ENCODE results near the gene PARD3B. TPM values are rescaled to one million over a fixed set of nuclear protein-coding genes. Genes with fewer than 3 reads are reported as not detected.

The PARD3B gene
- polyA plus RNA-seq, 1 donor = 14.0 TPM

DNA sequence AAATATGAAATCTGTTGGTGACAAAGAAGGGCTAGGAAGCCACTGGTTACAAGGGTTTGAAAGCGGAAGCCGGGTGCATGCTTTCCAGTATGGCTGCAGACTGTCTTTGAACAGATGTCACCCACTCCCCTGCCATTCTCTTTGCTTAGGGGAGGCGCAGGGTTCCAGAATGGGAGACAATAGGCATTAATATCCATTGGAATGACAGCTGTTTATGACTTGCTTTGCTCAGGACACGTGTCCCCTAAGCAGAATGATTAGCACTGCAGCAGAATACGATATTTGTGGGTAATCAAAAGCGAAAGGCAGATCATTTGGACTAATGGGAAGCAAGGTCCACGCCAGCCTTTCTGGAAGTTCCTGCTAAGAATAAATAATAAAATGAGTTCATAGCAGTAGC is 1111.2 kb downstream of the PARD3B start:
- Histone ChIP-seq H3K36me3 (ENCODE audit: control insufficient read depth, insufficient read depth, low read length) (no peaks in the 10 kb centered on the region), H3K27ac (ENCODE audit: low read length) (no peak overlapping the region), H3K9me3 (ENCODE audit: control insufficient read depth, low read depth, low read length) (no peaks in the 10 kb centered on the region), H3K4me3 (ENCODE audit: low read length) (no peak overlapping the region), H3K27me3 (ENCODE audit: control insufficient read depth, insufficient read depth, low read length) (no peaks in the 10 kb centered on the region), H3K4me1 (ENCODE audit: control insufficient read depth, insufficient read depth, low read length) (no peaks in the 10 kb centered on the region)
- DNase-seq = no peak
- 40% methylated on average over 1 of the region's 7 CpGs for WGBS (ENCODE audit: insufficient coverage, low lambda C conversion rate)

DNA sequence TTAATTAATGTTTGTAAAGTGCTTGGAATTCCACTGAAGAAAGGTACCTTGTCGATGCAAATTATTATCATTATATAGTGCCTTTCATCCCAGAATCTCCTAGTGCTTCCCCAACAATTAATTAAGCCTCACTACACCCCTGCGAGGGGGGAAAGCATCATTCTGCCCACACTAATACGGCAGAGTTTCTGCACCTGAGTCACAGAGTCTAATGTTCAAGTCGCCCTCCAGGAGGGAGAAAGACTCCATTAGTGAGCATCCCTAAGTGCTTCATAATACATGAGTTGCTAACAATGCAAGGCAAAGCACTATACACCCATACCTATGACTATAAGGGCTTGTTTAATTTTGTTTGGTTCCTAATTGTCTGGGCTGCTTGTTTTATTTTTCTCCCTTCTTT is 1111.7 kb downstream of the PARD3B start:
- no peaks in the 10 kb centered on the region for H3K27me3 ChIP-seq (ENCODE audit: control insufficient read depth, insufficient read depth, low read length)
- no peak for DNase-seq
- H3K4me1 ChIP-seq (ENCODE audit: control insufficient read depth, insufficient read depth, low read length) = no peaks in the 10 kb centered on the region
- no peaks in the 10 kb centered on the region for H3K36me3 ChIP-seq (ENCODE audit: control insufficient read depth, insufficient read depth, low read length)
- H3K4me3 ChIP-seq (ENCODE audit: low read length) = no peak overlapping the region
- no peak overlapping the region for H3K27ac ChIP-seq (ENCODE audit: low read length)
- no CpG with 5 or more reads among the region's 4 CpGs for WGBS (ENCODE audit: insufficient coverage, low lambda C conversion rate)
- H3K9me3 ChIP-seq (ENCODE audit: control insufficient read depth, low read depth, low read length) = no peaks in the 10 kb centered on the region

DNA sequence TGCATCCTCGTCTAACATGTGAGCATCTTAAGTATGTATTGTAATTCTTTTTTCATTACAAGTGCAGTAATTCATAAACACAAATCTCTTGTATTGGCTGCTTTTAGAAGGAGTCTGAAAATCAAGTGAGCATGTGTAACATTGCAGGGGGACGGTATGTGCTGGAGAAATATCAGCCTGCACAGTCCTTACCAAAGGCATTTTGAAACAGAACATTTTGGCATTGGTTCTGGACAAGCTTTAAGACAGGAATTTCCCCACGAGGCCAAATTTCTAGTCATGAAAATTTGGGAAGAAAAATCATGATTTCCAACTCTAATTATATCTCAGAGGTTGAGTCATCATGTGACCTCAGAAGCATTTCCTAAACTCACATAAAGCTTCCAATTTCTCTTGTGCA is 1112.3 kb downstream of the PARD3B start:
- no CpG with 5 or more reads among the region's 3 CpGs for WGBS (ENCODE audit: insufficient coverage, low lambda C conversion rate)

DNA sequence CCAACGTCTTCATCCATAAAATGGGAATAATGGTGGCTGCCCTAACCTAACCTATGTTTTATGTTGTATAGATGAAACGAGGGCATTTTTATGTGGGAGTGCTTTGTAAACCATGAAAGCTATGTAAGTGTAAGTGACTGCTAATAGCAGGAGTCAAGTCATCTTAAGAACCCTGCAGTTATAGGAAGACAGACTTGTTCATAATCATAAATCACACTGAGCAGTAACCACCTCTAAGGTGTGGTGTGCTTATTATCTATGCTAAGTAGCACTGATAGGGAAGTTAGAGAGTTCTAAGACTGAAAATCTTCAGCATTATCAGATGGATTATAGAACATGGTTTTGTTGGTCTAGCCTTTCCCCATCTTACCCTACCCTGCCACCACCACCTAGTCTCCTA is 1112.8 kb downstream of the PARD3B start:
- WGBS (ENCODE audit: insufficient coverage, low lambda C conversion rate) = no CpG with 5 or more reads among the region's 2 CpGs
- H3K9me3 ChIP-seq (ENCODE audit: control insufficient read depth, low read depth, low read length) = no peaks in the 10 kb centered on the region
- H3K36me3 ChIP-seq (ENCODE audit: control insufficient read depth, insufficient read depth, low read length) = no peaks in the 10 kb centered on the region
- H3K27me3 ChIP-seq (ENCODE audit: control insufficient read depth, insufficient read depth, low read length) = no peaks in the 10 kb centered on the region
- DNase-seq = no peak
- no peaks in the 10 kb centered on the region for H3K4me1 ChIP-seq (ENCODE audit: control insufficient read depth, insufficient read depth, low read length)
- H3K4me3 ChIP-seq (ENCODE audit: low read length) = no peak overlapping the region
- no peak overlapping the region for H3K27ac ChIP-seq (ENCODE audit: low read length)

More for the DNA sequence above, 1112.3 kb downstream of the PARD3B start:
- no peaks in the 10 kb centered on the region for H3K27me3 ChIP-seq (ENCODE audit: control insufficient read depth, insufficient read depth, low read length)
- no peak overlapping the region for H3K4me3 ChIP-seq (ENCODE audit: low read length)
- DNase-seq = no peak
- H3K36me3 ChIP-seq (ENCODE audit: control insufficient read depth, insufficient read depth, low read length) = no peaks in the 10 kb centered on the region
- H3K9me3 ChIP-seq (ENCODE audit: control insufficient read depth, low read depth, low read length) = no peaks in the 10 kb centered on the region
- H3K4me1 ChIP-seq (ENCODE audit: control insufficient read depth, insufficient read depth, low read length) = no peaks in the 10 kb centered on the region
- H3K27ac ChIP-seq (ENCODE audit: low read length) = no peak overlapping the region

DNA sequence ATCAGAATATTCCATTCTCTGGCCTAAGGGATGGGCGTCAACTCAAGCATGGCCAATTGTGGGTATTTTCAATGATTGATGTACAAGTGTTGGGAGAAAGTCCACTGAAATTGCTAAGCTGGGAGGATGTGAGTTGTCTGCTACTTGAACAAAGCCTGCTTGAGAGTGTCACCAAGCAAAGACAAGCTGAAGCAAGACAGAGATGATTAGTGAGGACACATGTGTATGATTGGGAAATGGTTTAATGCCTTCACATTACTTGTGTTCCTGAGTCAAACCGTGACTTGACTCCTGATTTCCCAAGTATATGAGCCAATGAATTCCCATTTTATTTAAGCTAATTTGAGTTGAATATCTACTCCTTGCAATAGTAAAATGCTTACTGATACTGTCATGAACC is 1113.3 kb downstream of the PARD3B start:
- H3K4me1 ChIP-seq (ENCODE audit: control insufficient read depth, insufficient read depth, low read length) = no peaks in the 10 kb centered on the region
- DNase-seq = no peak
- H3K27me3 ChIP-seq (ENCODE audit: control insufficient read depth, insufficient read depth, low read length) = no peaks in the 10 kb centered on the region
- H3K27ac ChIP-seq (ENCODE audit: low read length) = no peak overlapping the region
- no peaks in the 10 kb centered on the region for H3K9me3 ChIP-seq (ENCODE audit: control insufficient read depth, low read depth, low read length)
- 90% methylated on average over 2 of the region's 2 CpGs for WGBS (ENCODE audit: insufficient coverage, low lambda C conversion rate)
- H3K36me3 ChIP-seq (ENCODE audit: control insufficient read depth, insufficient read depth, low read length) = no peaks in the 10 kb centered on the region
- H3K4me3 ChIP-seq (ENCODE audit: low read length) = no peak overlapping the region

DNA sequence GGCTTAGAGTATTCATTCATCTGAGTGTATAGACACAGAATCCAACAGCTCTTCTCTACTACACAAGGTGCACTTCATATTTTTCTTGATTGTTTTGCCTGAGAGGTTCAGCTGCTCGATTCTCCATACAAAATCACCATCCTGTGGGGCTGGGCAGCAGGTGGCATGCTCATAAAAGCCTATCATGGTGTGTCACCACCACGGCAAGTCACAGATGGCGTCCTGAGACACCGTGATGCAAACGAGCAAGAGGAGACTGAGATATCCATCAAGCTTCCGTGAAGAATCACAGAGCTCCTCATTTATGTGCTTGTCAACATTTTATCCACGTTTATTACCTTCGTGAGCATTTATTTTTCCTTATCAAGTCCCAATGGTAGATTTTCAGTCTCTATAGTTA is 1114.6 kb downstream of the PARD3B start:
- Histone ChIP-seq H3K4me1 (ENCODE audit: control insufficient read depth, insufficient read depth, low read length) (no peaks in the 10 kb centered on the region), H3K4me3 (ENCODE audit: low read length) (no peak overlapping the region), H3K27ac (ENCODE audit: low read length) (no peak overlapping the region), H3K36me3 (ENCODE audit: control insufficient read depth, insufficient read depth, low read length) (no peaks in the 10 kb centered on the region), H3K27me3 (ENCODE audit: control insufficient read depth, insufficient read depth, low read length) (no peaks in the 10 kb centered on the region), H3K9me3 (ENCODE audit: control insufficient read depth, low read depth, low read length) (no peaks in the 10 kb centered on the region)
- no peak for DNase-seq
- WGBS (ENCODE audit: insufficient coverage, low lambda C conversion rate) = 75% methylated on average over 2 of the region's 8 CpGs

DNA sequence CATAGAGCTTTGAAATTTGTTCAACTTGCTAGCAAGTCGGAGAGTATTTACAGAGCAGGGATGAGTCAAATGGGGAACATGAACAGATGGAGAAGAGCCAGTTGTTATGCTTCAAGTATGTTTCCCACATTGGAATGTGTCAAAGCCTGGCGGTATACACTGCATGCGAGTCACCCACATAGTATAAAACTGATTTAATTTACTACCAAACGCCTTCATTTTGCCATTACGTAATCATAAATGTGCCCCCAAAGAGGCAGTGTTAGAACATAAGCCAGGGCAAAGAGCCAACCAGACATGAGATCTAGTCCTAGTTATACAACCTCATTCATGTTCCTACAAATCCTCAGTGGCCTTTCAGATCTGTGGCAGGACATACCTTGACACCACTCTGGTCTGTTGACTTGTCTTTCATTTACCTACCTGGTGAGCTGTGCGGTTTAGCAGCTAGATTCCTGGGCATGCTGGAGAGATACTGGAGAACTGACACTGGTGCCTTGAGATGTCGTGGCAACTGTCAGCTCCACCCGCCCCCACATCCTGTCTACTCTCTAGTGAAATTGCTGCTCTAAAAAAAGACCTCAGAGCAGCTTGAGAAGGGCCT is 1115.3 kb downstream of the PARD3B start:
- Histone ChIP-seq H3K36me3 (ENCODE audit: control insufficient read depth, insufficient read depth, low read length) (no peaks in the 10 kb centered on the region), H3K4me3 (ENCODE audit: low read length) (no peak overlapping the region), H3K4me1 (ENCODE audit: control insufficient read depth, insufficient read depth, low read length) (no peaks in the 10 kb centered on the region), H3K27ac (ENCODE audit: low read length) (no peak overlapping the region), H3K9me3 (ENCODE audit: control insufficient read depth, low read depth, low read length) (no peaks in the 10 kb centered on the region), H3K27me3 (ENCODE audit: control insufficient read depth, insufficient read depth, low read length) (no peaks in the 10 kb centered on the region)
- DNase-seq = peak in 1 of 2 donors; percentile 9
- no CpG with 5 or more reads among the region's 8 CpGs for WGBS (ENCODE audit: insufficient coverage, low lambda C conversion rate)

DNA sequence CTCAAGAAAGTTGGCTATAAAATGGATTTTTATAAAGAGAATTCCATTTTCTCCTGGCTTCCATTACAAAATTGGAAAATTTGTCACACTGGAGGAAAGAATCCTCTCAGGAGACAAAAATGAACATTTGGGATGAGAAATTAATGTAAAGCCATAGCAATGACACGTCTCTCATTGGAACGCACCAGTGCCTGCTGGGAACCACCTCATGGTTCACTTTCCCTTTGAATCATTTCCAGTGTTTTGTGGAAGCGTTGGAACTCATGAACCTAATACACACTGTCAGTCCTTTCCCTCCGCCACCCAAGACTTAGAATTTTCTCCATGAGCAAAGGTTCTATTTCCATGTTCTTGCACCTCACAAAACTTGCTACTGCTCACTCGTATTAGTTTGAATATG is 1116.0 kb downstream of the PARD3B start:
- no peak for DNase-seq
- Histone ChIP-seq H3K4me1 (ENCODE audit: control insufficient read depth, insufficient read depth, low read length) (no peaks in the 10 kb centered on the region), H3K27ac (ENCODE audit: low read length) (no peak overlapping the region), H3K36me3 (ENCODE audit: control insufficient read depth, insufficient read depth, low read length) (no peaks in the 10 kb centered on the region), H3K9me3 (ENCODE audit: control insufficient read depth, low read depth, low read length) (no peaks in the 10 kb centered on the region), H3K4me3 (ENCODE audit: low read length) (no peak overlapping the region), H3K27me3 (ENCODE audit: control insufficient read depth, insufficient read depth, low read length) (no peaks in the 10 kb centered on the region)
- no CpG with 5 or more reads among the region's 5 CpGs for WGBS (ENCODE audit: insufficient coverage, low lambda C conversion rate)

DNA sequence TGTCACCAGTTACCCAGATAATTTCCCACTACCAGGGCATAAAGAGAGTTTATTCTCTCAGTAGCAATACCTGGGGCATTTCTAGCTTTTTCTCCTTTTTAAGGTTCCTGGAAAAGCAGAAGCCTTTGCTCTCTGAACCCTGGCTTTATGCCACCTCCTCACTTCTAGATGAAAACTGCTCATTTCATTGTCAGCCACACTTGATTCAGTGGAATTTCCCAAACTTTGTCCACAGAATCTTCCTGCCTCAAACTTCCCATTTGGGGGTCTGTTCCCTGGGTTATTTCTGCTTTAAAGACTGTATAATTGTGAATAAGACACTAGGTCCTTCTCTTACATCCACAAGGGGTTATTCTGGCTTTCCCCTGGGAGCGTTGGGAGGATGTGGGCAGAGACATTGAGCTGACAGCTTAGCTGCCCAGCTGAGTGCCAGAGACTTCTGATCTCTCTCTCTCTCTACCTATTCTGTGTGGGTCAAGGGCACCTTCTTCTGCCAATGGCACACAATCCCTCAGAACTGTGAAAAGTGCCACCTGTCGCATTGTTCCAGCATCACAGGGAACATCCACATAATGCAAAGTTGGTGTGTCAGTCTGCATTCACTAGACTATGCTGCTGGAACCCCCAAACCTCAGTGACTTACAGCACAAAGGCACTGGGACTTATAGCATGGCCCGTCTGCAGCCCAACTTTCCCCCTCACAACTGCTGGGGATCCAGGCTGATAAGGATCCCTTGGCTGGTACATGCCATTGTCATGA is 1117.1 kb downstream of the PARD3B start:
- DNase-seq = no peak
- Histone ChIP-seq H3K4me1 (ENCODE audit: control insufficient read depth, insufficient read depth, low read length) (no peaks in the 10 kb centered on the region), H3K27ac (ENCODE audit: low read length) (no peak overlapping the region), H3K36me3 (ENCODE audit: control insufficient read depth, insufficient read depth, low read length) (no peaks in the 10 kb centered on the region), H3K4me3 (ENCODE audit: low read length) (no peak overlapping the region), H3K9me3 (ENCODE audit: control insufficient read depth, low read depth, low read length) (no peaks in the 10 kb centered on the region), H3K27me3 (ENCODE audit: control insufficient read depth, insufficient read depth, low read length) (no peaks in the 10 kb centered on the region)
- no CpG with 5 or more reads among the region's 3 CpGs for WGBS (ENCODE audit: insufficient coverage, low lambda C conversion rate)

DNA sequence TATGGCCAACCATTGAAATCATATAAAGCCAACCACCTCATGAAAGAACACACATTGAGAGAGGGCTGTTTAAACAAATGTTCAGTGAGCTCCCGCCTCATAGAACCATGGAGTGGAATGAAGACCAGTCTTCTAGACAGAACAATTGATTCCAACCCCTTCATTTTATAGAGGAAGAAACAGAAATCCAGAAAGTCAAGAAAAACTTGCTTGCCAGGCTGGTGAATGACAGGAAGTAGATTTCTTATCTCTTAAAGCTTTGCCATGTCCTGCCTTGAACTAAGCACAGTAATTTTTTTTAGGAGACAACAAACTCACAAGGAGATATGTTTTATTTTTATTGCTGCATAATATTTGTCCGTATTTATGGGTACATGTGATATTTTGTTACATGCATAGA is 1120.5 kb downstream of the PARD3B start:
- H3K36me3 ChIP-seq (ENCODE audit: control insufficient read depth, insufficient read depth, low read length) = no peaks in the 10 kb centered on the region
- H3K27ac ChIP-seq (ENCODE audit: low read length) = no peak overlapping the region
- H3K27me3 ChIP-seq (ENCODE audit: control insufficient read depth, insufficient read depth, low read length) = no peaks in the 10 kb centered on the region
- no peak overlapping the region for H3K4me3 ChIP-seq (ENCODE audit: low read length)
- no peaks in the 10 kb centered on the region for H3K9me3 ChIP-seq (ENCODE audit: control insufficient read depth, low read depth, low read length)
- no peaks in the 10 kb centered on the region for H3K4me1 ChIP-seq (ENCODE audit: control insufficient read depth, insufficient read depth, low read length)
- 100% methylated on average over 1 of the region's 2 CpGs for WGBS (ENCODE audit: insufficient coverage, low lambda C conversion rate)
- DNase-seq = no peak

Measured in large intestine (tissue), 3 donors.